Measurements from ENCODE around the gene KCNK4. TPM values are rescaled to one million over a fixed set of nuclear protein-coding genes. Genes with fewer than 3 reads are reported as not detected.

Gene KCNK4
- total and polyA plus RNA-seq, 8 donors, result 0.11 to 0.14 TPM; not detected in 6

DNA sequence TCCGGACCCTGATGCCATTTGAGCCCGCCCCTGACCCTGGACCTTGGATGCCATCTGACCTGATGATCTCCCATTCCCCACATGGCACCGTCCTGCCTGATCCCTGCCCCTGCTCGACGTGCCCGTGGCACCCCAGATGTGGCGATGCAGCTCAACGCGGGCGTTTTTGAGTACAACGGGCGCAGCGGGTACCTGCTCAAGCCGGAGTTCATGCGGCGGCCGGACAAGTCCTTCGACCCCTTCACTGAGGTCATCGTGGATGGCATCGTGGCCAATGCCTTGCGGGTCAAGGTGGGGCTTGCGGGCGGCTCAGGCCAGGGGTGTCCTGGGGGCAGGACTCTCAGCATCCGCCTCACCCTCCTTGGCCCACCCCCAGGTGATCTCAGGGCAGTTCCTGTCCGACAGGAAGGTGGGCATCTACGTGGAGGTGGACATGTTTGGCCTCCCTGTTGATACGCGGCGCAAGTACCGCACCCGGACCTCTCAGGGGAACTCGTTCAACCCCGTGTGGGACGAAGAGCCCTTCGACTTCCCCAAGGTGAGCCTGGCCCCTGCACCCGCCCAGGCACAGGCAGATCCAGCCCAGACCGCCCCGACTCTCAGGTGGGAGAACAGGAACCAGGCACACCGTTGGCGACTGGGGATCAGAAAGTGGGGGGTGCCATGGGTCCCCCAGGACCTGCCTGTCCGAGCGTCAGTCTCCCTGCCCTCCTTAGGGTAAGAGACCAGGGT, 28.7 kb upstream of the KCNK4 start:
- H3K27me3 ChIP-seq, result no peaks in the 10 kb centered on the region
- H3K36me3 ChIP-seq, result peaks cover 0 to 95% of the 10 kb centered on the region in 2 donors
- intact Hi-C loops (cut with DNase I), result no loop called here
- peaks cover 0 to 7% of the 10 kb centered on the region in 2 donors for H3K4me1 ChIP-seq
- no peak overlapping the region for H3K27ac ChIP-seq
- DNase-seq (peak in 1 of 4 donors; percentile 76), ATAC-seq (no peak)
- H3K9me3 ChIP-seq, result no peaks in the 10 kb centered on the region
- no peak overlapping the region for H3K4me3 ChIP-seq
- no peak for TF ChIP-seq CTCF (IDR thresholded peaks at IDR 0.05)

- Histone ChIP-seq H3K36me3 (peaks cover 0 to 86% of the 10 kb centered on the region in 2 donors), H3K4me1 (peaks cover 4 to 15% of the 10 kb centered on the region in 2 donors)
Observed at GRCh38 chr11:64263021-64263946, 27.8 kb upstream of the KCNK4 start.

GRCh38 chr11:64263947-64264317, 27.2 kb upstream of the KCNK4 start:
- H3K9me3 ChIP-seq, result no peaks in the 10 kb centered on the region
- H3K4me1 ChIP-seq, result peaks cover 9 to 22% of the 10 kb centered on the region in 2 donors
- H3K36me3 ChIP-seq, result peaks cover 0 to 80% of the 10 kb centered on the region in 2 donors
- ATAC-seq (no peak), DNase-seq (peak in 1 of 4 donors; percentile 62)
- H3K27me3 ChIP-seq, result no peaks in the 10 kb centered on the region
- no peak for TF ChIP-seq CTCF (IDR thresholded peaks at IDR 0.05)
- intact Hi-C loops (cut with DNase I), result no loop called here
- H3K4me3 ChIP-seq, result no peak overlapping the region
- no peak overlapping the region for H3K27ac ChIP-seq

More at GRCh38 chr11:64263021-64263946, 27.8 kb upstream of the KCNK4 start:
- TF ChIP-seq CTCF (IDR thresholded peaks at IDR 0.05), result no peak
- Histone ChIP-seq H3K27ac (no peak overlapping the region), H3K9me3 (no peaks in the 10 kb centered on the region), H3K27me3 (no peaks in the 10 kb centered on the region), H3K4me3 (no peak overlapping the region)
- ATAC-seq (no peak), DNase-seq (peak in 1 of 4 donors; percentile 69)
- intact Hi-C loops (cut with DNase I), result no loop called here

- DNase-seq (peak in 1 of 4 donors; percentile 62), ATAC-seq (no peak)
- Histone ChIP-seq H3K27ac (no peak overlapping the region), H3K27me3 (no peaks in the 10 kb centered on the region), H3K9me3 (no peaks in the 10 kb centered on the region), H3K36me3 (peaks cover 0 to 75% of the 10 kb centered on the region in 2 donors), H3K4me3 (no peak overlapping the region), H3K4me1 (peaks cover 9 to 25% of the 10 kb centered on the region in 2 donors)
- intact Hi-C loops (cut with DNase I), result no loop called here
- no peak for TF ChIP-seq CTCF (IDR thresholded peaks at IDR 0.05)
Observed at GRCh38 chr11:64264371-64264852, 26.7 kb upstream of the KCNK4 start.
